Adrenal gland (tissue), 12 donors: ENCODE data around the gene CRYBG3. TPM values are rescaled to one million over a fixed set of nuclear protein-coding genes. Genes with fewer than 3 reads are reported as not detected.

Experiments
- DNase-seq, 7 donors: peaks; one replicate each; pipeline ENCODE4 v3.0.0-alpha.2; 2019 to 2020
- H3K27ac ChIP-seq, 5 donors: fragments of 200-600 bp; sonication (generic) in 4 of 5; 1 replicate in 3 of 5; 2 replicates in 2 of 5; pipeline versions ENCODE4 v1.5.1 to v1.8.0; 2016 to 2020; ENCODE audit warnings: mild to moderate bottlenecking in 1 of 5
- H3K27me3 ChIP-seq: fragments of 200-600 bp; 2 replicates; pipeline ENCODE4 v1.8.0; 2021
- H3K36me3 ChIP-seq, 2 donors: fragments of 200-600 bp; replicated peaks in 1 of 2; 1 replicate in 1 of 2; 2 replicates in 1 of 2; pipeline versions ENCODE4 v1.5.1 to v1.8.0; 2018 to 2022
- H3K4me1 ChIP-seq, 2 donors: fragments of 200-600 bp; replicated peaks in 1 of 2; 1 replicate in 1 of 2; 2 replicates in 1 of 2; pipeline versions ENCODE4 v1.5.1 to v1.8.0; 2018 to 2021
- H3K4me3 ChIP-seq, 4 donors: fragments of 200-600 bp; sonication (generic) in 3 of 4; one replicate each; pipeline ENCODE4 v1.5.1; 2016 to 2018
- H3K9me3 ChIP-seq, 3 donors: fragments of 200-600 bp; sonication (generic) in 1 of 3; replicated peaks in 1 of 3; 1 replicate in 2 of 3; 2 replicates in 1 of 3; pipeline versions ENCODE4 v1.5.1 to v1.8.0; 2016 to 2021
- CTCF ChIP-seq, 6 experiments: fragments of 450-650 bp in 4 of 6; fragments of 200-600 bp in 2 of 6; sonication (generic) in 1 of 6; IDR thresholded peaks; 1 replicate in 5 of 6; 2 replicates in 1 of 6; pipeline versions ENCODE4 v1.5.1 to v1.8.0; 2016 to 2021; ENCODE audit warnings: antibody characterized with exemption in 6 of 6, mild to moderate bottlenecking in 2 of 6, moderate library complexity in 1 of 6
- POLR2A ChIP-seq, 2 donors: fragments of 450-650 bp; IDR thresholded peaks; one replicate each; pipeline ENCODE4 v1.6.1; 2017; ENCODE audit warnings: antibody characterized with exemption in 2 of 2, mild to moderate bottlenecking in 2 of 2, moderate library complexity in 1 of 2
- WGBS, 4 donors: extraction: QIAGEN DNeasy Blood & Tissue Kit in 2 of 4; methylation state at CpG; one replicate each; pipeline versions ENCODE4 v1.1.5 to v1.1.7; 2013 to 2017; 5-methylcytosine and 5-hydroxymethylcytosine counted together
- intact Hi-C, 2 donors: fragments of 100-400 bp; cut with DNase I; formaldehyde crosslinking; loops; one replicate each; pipeline versions ENCODE4 v1.14.1 to v1.15.0; 2022 to 2023
- polyA plus RNA-seq, 3 donors: library from polyadenylated mRNA; stranded (reverse); fragments of 200-250 nt in 2 of 3; fragments of 350-450 nt in 1 of 3; fragmentation: Illumina TruSeq in 1 of 3; extraction: RNeasy Lipid Tissue Mini Kit (QIAGEN cat#74804) in 1 of 3; gene quantifications; one replicate each; pipeline ENCODE4 v1.2.3, GENCODE V29; 2013 to 2014
- total RNA-seq, 9 donors: library from RNA; depleted of rRNA in 4 of 9; stranded (reverse); fragments of >200 nt in 4 of 9; fragments of 120-200 nt in 1 of 9; fragmentation: NEBNext Ultra II Directional in 1 of 9; extraction: Animal tissue kit (Norgen Biotek cat#: 25700) in 1 of 9; gene quantifications; one replicate each; pipeline versions ENCODE4 v1.1.0 to v1.2.4, GENCODE V29; 2013 to 2023
- donor health status: healthy with polysubstance abuse.
- donor health status: Bipolar disorder and iron deficiency.
- donor health status: DM: yes; HTN: yes; CAD: no.
- donor health status: DM: no; HTN: no; CAD: no.
- donor health status: DM: no; HTN: no; CAD: no.
- donor health status: DM: yes; HTN: yes; CAD: no.

CRYBG3 gene
- total and polyA plus RNA-seq, 12 donors: 2.7 to 25.0 (median 12.5) TPM

GRCh38 chr3:97816811-97817210, 5.0 kb upstream of the CRYBG3 start:
- 71 to 83% (median 81%) methylated on average over 2 of the region's 2 CpGs for WGBS, 4 donors
- Histone ChIP-seq H3K36me3 (no peaks in the 10 kb centered on the region), H3K27me3 (no peaks in the 10 kb centered on the region), H3K4me3 (no peak overlapping the region), H3K4me1 (no peaks in the 10 kb centered on the region), H3K27ac (no peak overlapping the region), H3K9me3 (no peaks in the 10 kb centered on the region)
- intact Hi-C loops: no loop called here
- TF ChIP-seq POLR2A (IDR thresholded peaks at IDR 0.05) (no peak), CTCF (IDR thresholded peaks at IDR 0.05) (no peak)
- no peak for DNase-seq

- H3K4me1 ChIP-seq: no peaks in the 10 kb centered on the region
- no peak for DNase-seq
- no peaks in the 10 kb centered on the region for H3K36me3 ChIP-seq
- no peak for TF ChIP-seq POLR2A (IDR thresholded peaks at IDR 0.05)
- no peak for TF ChIP-seq CTCF (IDR thresholded peaks at IDR 0.05)
- 79 to 92% (median 88%) methylated on average over 3 of the region's 3 CpGs for WGBS, 4 donors
- no peaks in the 10 kb centered on the region for H3K9me3 ChIP-seq
- no peaks in the 10 kb centered on the region for H3K27me3 ChIP-seq
- no peak overlapping the region for H3K27ac ChIP-seq
- no peak overlapping the region for H3K4me3 ChIP-seq
- intact Hi-C loops: no loop called here
Observed at GRCh38 chr3:97817965-97818364, 3.8 kb upstream of the CRYBG3 start.

- Histone ChIP-seq H3K36me3 (no peaks in the 10 kb centered on the region), H3K4me1 (peaks cover 0 to 18% of the 10 kb centered on the region in 2 donors), H3K9me3 (no peaks in the 10 kb centered on the region), H3K4me3 (peak overlapping the region in 1 of 4 donors; percentile 68), H3K27ac (no peak overlapping the region), H3K27me3 (no peaks in the 10 kb centered on the region)
- intact Hi-C loops: loop anchor here in 1 of 2 donors (10.0 kb wide), 2 partner anchors 54 to 154 kb away; partner anchors contain the start of gene RIOX2
- 81 to 89% (median 84%) methylated on average over 5 of the region's 5 CpGs for WGBS, 4 donors
- TF ChIP-seq POLR2A (IDR thresholded peaks at IDR 0.05): no peak
- no peak for TF ChIP-seq CTCF (IDR thresholded peaks at IDR 0.05)
- no peak for DNase-seq
Observed at GRCh38 chr3:97820780-97821179, 1.0 kb upstream of the CRYBG3 start.

DNA sequence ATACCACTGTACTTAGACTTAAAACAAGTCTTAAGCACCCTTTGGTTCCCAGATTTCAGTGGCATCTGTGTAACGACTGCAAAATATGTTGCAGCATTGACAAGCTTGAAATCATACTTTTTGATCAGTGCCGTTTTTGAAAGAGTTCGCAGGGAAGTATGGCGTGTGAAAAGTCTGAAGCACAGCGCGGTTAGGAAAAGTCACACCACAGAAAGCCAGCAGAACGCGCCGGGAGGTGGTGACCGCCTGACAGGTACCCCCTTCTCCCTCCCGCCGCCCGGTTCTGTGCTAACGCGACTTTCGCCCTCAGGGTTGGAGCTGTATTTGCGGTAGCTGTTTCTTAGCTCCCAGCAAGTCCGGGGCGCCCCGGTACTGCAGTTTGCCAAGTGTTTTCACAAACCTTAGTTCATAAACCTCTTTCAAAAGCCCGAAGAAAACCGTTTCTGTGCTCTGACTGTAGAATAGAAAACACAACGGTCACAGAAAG, 481 bp upstream of the CRYBG3 start:
- Histone ChIP-seq H3K36me3 (no peaks in the 10 kb centered on the region), H3K4me1 (peaks cover 0 to 18% of the 10 kb centered on the region in 2 donors), H3K4me3 (peak overlapping the region; percentile 61 to 87 (median 71)), H3K27me3 (no peaks in the 10 kb centered on the region), H3K27ac (peak overlapping the region in 4 of 5 donors; percentile 65 to 95 (median 90)), H3K9me3 (no peaks in the 10 kb centered on the region)
- intact Hi-C loops: loop anchor here in 1 of 2 donors (10.0 kb wide), 2 partner anchors 53 to 153 kb away; partner anchors contain the start of gene RIOX2
- DNase-seq: peak; percentile 40 to 76 (median 62)
- TF ChIP-seq POLR2A (IDR thresholded peaks at IDR 0.05) (no peak), CTCF (IDR thresholded peaks at IDR 0.05) (peak in 5 of 6 experiments; percentile 10 to 30 (median 20))
- 0 to 2% (median 1%) methylated on average over 13 to 23 of the region's 23 CpGs for WGBS, 4 donors
